B cell (primary cell): Measurements from ENCODE around the gene CACNB4. TPM values are rescaled to one million over a fixed set of nuclear protein-coding genes. Genes with fewer than 3 reads are reported as not detected.
"Not testable (repeated sequence)": the region's sequence is repeated elsewhere in the genome, so short reads cannot be mapped to it uniquely, and the experiment has no call there.

ENCODE experiments used
- ATAC-seq: fragments of 200-7000 bp; cut with Tn5 transposase; one replicate; pipeline ENCODE4 v1.10.0; 2021; ENCODE audit warnings: low read depth, mild to moderate bottlenecking, moderate number of reproducible peaks, moderate library complexity
- CTCF ChIA-PET: fragments of 350-600 bp; sonication (Branson Sonifier 250); formaldehyde crosslinking; loops from one replicate; lab custom pipeline; 2021; ENCODE audit warnings: antibody characterized with exemption, inconsistent platforms; lab: Charles Lee
- POLR2A ChIA-PET: fragments of 350-600 bp; sonication (Branson Sonifier 250); formaldehyde crosslinking; loops from one replicate; lab custom pipeline; 2021; ENCODE audit warnings: antibody characterized with exemption; lab: Charles Lee
- DNase-seq: peaks from one replicate; pipeline ENCODE4 v3.0.0; 2013
- H2AFZ ChIP-seq: 2 replicates; pipeline ENCODE4 v1.6.1; 2012; ENCODE audit warnings: mild to moderate bottlenecking, low read depth, low read length; ENCODE audit not compliant: insufficient read depth, poor library complexity, severe bottlenecking
- H3K27ac ChIP-seq, 2 donors: 1 replicate in 1 of 2; 2 replicates in 1 of 2; pipeline ENCODE4 v1.5.1; 2012 to 2013; ENCODE audit warnings: low read length in 2 of 2, mild to moderate bottlenecking in 2 of 2, moderate library complexity in 1 of 2
- H3K27me3 ChIP-seq, 4 experiments: fragments of 200-600 bp in 1 of 4; sonication (generic) in 1 of 4; replicated peaks in 1 of 4; 1 replicate in 2 of 4; 2 replicates in 2 of 4; pipeline versions ENCODE4 v1.6.1 to v1.7.0; 2013 to 2016; ENCODE audit warnings: low read length in 3 of 4, mild to moderate bottlenecking in 2 of 4, mixed read lengths in 1 of 4, moderate library complexity in 1 of 4; ENCODE audit not compliant: insufficient read depth in 4 of 4, control insufficient read depth in 3 of 4; ENCODE audit errors: control extremely low read depth in 1 of 4
- H3K36me3 ChIP-seq, 2 experiments: replicated peaks in 1 of 2; 1 replicate in 1 of 2; 2 replicates in 1 of 2; pipeline versions ENCODE4 v1.6.1 to v1.7.1; 2013; ENCODE audit warnings: low read length in 1 of 2; ENCODE audit not compliant: insufficient read depth in 2 of 2, control insufficient read depth in 1 of 2; ENCODE audit errors: control extremely low read depth in 1 of 2, extremely low read depth in 1 of 2
- H3K4me1 ChIP-seq, 2 donors: fragments of 200-600 bp in 1 of 2; sonication (generic) in 1 of 2; 1 replicate in 1 of 2; 2 replicates in 1 of 2; pipeline versions ENCODE4 v1.5.1 to v1.6.1; 2013 to 2017; ENCODE audit warnings: low read length in 2 of 2; ENCODE audit not compliant: control insufficient read depth in 2 of 2, insufficient read depth in 2 of 2
- H3K4me2 ChIP-seq: replicated peaks from 2 replicates; pipeline ENCODE3; 2012; ENCODE audit warnings: mild to moderate bottlenecking, low read depth, low read length; ENCODE audit not compliant: poor library complexity, severe bottlenecking
- H3K4me3 ChIP-seq, 5 experiments: fragments of 200-600 bp in 1 of 5; sonication (generic) in 1 of 5; 1 replicate in 3 of 5; 2 replicates in 2 of 5; pipeline versions ENCODE4 v1.5.1 to v1.7.0; 2011 to 2016; ENCODE audit warnings: low read length in 4 of 5, mild to moderate bottlenecking in 4 of 5, low read depth in 2 of 5, control low read depth in 1 of 5, moderate library complexity in 1 of 5; ENCODE audit not compliant: insufficient read depth in 1 of 5; ENCODE audit errors: control extremely low read depth in 1 of 5, extremely low read depth in 1 of 5
- H3K79me2 ChIP-seq: fragments of 200-600 bp; sonication (generic); one replicate; pipeline ENCODE4 v1.6.0; 2016; ENCODE audit warnings: low read length; ENCODE audit not compliant: control insufficient read depth, insufficient read depth
- H3K9ac ChIP-seq: fragments of 200-600 bp; sonication (generic); 2 replicates; pipeline ENCODE4 v1.6.1; 2017; ENCODE audit warnings: mild to moderate bottlenecking, low read length, moderate library complexity
- H3K9me3 ChIP-seq, 3 donors: one replicate each; pipeline versions ENCODE4 v1.6.1 to v1.7.1; 2013; ENCODE audit warnings: low read length in 2 of 3; ENCODE audit not compliant: control insufficient read depth in 2 of 3, insufficient read depth in 1 of 3; ENCODE audit errors: control extremely low read depth in 1 of 3
- H4K20me1 ChIP-seq: 2 replicates; pipeline ENCODE4 v1.6.0; 2012; ENCODE audit warnings: mild to moderate bottlenecking, low read length; ENCODE audit not compliant: insufficient read depth, control insufficient read depth, poor library complexity, severe bottlenecking
- H3K27ac Mint-ChIP-seq: one replicate; pipeline ENCODE4 v1.8.0; 2021; ENCODE audit warnings: mixed read lengths
- H3K27me3 Mint-ChIP-seq: one replicate; pipeline ENCODE4 v1.8.0; 2021; ENCODE audit warnings: mixed read lengths
- H3K4me1 Mint-ChIP-seq: one replicate; pipeline ENCODE4 v1.8.0; 2021; ENCODE audit warnings: mixed read lengths
- H3K4me3 Mint-ChIP-seq: one replicate; pipeline ENCODE4 v1.8.0; 2021; ENCODE audit warnings: mixed read lengths
- H3K9me3 Mint-ChIP-seq: one replicate; pipeline ENCODE4 v1.8.0; 2022; ENCODE audit warnings: mixed read lengths; ENCODE audit not compliant: insufficient read depth
- EZH2 ChIP-seq: IDR thresholded peaks from 2 replicates; pipeline ENCODE4 v1.6.1; 2012; ENCODE audit warnings: borderline replicate concordance, low read depth, mild to moderate bottlenecking, moderate library complexity, low read length; ENCODE audit not compliant: insufficient read depth, poor library complexity, severe bottlenecking
- WGBS: methylation state at CpG from one replicate; pipeline ENCODE4 v1.1.5; 2013; ENCODE audit warnings: missing lambda C conversion rate; ENCODE audit not compliant: insufficient coverage; 5-methylcytosine and 5-hydroxymethylcytosine counted together
- intact Hi-C: fragments of 100-400 bp; cut with micrococcal nuclease; formaldehyde crosslinking; loops from one replicate; pipeline ENCODE4 v1.10.0; 2022
- polyA plus RNA-seq: library from polyadenylated mRNA; depleted of rRNA; stranded (reverse); fragments of >200 nt; gene quantifications from 2 replicates; pipeline ENCODE4 v1.2.3, GENCODE V29; 2012
- total RNA-seq, 2 donors: library from RNA; stranded (reverse); fragments of 120-200 nt in 1 of 2; gene quantifications; 1 replicate in 1 of 2; 2 replicates in 1 of 2; pipeline versions ENCODE4 v1.2.3 to v1.2.4, GENCODE V29; 2013 to 2022
- TF ChIP-seq, protein P1 (sequence below): fragments of 200-600 bp; IDR thresholded peaks from one replicate; pipeline ENCODE4 v1.8.0; 2022; ENCODE audit warnings: antibody characterized with exemption, mild to moderate bottlenecking

The CACNB4 gene
- total and polyA plus RNA-seq, 2 donors (not counting 1 experiment from before 2014, with no cell fraction given): 0.12 to 1.4 TPM

DNA sequence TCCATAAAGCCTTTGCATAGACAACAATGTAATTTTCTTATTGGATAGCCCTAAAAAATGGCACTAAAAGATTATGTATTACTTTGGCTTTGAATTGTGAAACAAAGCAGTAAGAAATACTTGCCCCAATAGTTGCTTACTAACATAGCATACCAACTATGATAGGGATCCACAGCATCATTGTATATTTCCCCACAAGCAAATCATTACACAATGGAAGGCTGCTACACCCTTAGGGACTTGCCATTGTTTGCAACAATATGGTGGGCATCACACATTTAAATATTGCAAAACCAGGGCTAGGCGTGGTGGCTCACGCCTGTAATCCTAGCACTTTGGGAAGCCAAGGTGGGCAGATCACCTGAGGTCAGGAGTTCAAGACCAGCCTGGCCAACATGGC is 74.4 kb downstream of the CACNB4 start:
- no peak for ATAC-seq
- intact Hi-C loops: loop anchor here (2.0 kb wide), 1 partner anchor 26 kb away; no protein-coding TSS in a partner anchor
- TF ChIP-seq, protein P1, sequence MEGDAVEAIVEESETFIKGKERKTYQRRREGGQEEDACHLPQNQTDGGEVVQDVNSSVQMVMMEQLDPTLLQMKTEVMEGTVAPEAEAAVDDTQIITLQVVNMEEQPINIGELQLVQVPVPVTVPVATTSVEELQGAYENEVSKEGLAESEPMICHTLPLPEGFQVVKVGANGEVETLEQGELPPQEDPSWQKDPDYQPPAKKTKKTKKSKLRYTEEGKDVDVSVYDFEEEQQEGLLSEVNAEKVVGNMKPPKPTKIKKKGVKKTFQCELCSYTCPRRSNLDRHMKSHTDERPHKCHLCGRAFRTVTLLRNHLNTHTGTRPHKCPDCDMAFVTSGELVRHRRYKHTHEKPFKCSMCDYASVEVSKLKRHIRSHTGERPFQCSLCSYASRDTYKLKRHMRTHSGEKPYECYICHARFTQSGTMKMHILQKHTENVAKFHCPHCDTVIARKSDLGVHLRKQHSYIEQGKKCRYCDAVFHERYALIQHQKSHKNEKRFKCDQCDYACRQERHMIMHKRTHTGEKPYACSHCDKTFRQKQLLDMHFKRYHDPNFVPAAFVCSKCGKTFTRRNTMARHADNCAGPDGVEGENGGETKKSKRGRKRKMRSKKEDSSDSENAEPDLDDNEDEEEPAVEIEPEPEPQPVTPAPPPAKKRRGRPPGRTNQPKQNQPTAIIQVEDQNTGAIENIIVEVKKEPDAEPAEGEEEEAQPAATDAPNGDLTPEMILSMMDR: no peak
- TF ChIP-seq EZH2: no peak
- DNase-seq: no peak
- no peaks in the 10 kb centered on the region for H3K9me3 ChIP-seq
- no peak overlapping the region for H3K4me3 Mint-ChIP-seq
- H3K27me3 ChIP-seq: peaks cover 0 to 3% (median 0%) of the 10 kb centered on the region in 4 experiments
- peaks cover 26% of the 10 kb centered on the region for H3K27me3 Mint-ChIP-seq
- no peak overlapping the region for H3K27ac ChIP-seq
- H3K36me3 ChIP-seq: no peaks in the 10 kb centered on the region
- no peak overlapping the region for H2AFZ ChIP-seq
- no peak overlapping the region for H3K27ac Mint-ChIP-seq
- 87% methylated on average over 2 of the region's 2 CpGs for WGBS
- H3K4me3 ChIP-seq: no peak overlapping the region
- H4K20me1 ChIP-seq: no peaks in the 10 kb centered on the region
- H3K9me3 Mint-ChIP-seq: no peaks in the 10 kb centered on the region
- CTCF ChIA-PET: interaction anchor here (0.6 to 6.9 kb wide), 14 partner anchors 11 to 333 kb away, joined by 3 to 87 read pairs (median 6); no protein-coding TSS in a partner anchor
- H3K4me1 Mint-ChIP-seq: no peaks in the 10 kb centered on the region
- H3K9ac ChIP-seq: no peak overlapping the region
- H3K79me2 ChIP-seq: no peaks in the 10 kb centered on the region
- H3K4me2 ChIP-seq: no peak overlapping the region
- no peaks in the 10 kb centered on the region for H3K4me1 ChIP-seq
- POLR2A ChIA-PET: no interaction called here

DNA sequence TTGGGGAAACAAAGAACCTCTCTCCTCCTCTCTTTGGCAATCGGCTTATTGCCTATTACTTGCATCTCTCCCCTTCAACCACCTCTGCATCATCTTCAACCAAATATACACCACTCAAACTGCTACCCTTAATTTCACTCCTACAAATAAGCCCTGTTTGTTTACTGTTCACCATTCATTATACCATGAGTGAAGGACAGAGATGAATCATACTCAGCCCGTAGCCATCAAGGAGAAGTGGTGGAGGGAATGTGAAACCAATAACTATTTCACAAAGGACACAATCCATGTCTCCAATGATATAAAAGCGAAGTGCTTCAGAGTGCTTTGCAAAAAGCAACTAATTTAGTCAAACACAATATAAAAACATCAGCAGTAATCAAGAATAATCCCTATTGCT is 76.8 kb downstream of the CACNB4 start:
- intact Hi-C loops: no loop called here
- 100% methylated on average over 1 of the region's 3 CpGs for WGBS
- CTCF ChIA-PET: interaction anchor here (1.3 kb wide), 1 partner anchor 16 kb away, joined by 3 read pairs; no protein-coding TSS in a partner anchor

DNA sequence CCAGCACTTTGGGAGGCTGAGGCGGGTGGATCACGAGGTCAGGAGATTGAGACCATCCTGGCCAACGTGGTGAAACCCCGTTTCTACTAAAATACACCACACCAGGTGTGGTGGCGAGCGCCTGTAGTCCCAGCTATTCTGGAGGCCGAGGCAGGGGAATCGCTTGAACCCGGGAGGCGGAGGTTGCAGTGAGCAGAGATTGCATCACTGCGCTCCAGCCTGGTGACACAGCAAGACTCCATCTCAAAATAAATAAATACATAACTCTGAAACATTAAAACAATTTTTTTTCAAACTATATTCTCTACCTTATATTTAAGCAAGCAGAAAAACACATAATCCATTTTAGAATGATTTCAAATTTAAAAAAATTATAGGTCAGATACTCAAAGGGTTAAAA is 77.8 kb downstream of the CACNB4 start:
- H3K27ac ChIP-seq, H3K79me2 ChIP-seq, H3K27ac Mint-ChIP-seq, H3K27me3 ChIP-seq, H3K4me3 Mint-ChIP-seq, DNase-seq, H3K4me3 ChIP-seq, intact Hi-C loops, H2AFZ ChIP-seq, H3K4me2 ChIP-seq, H3K9me3 Mint-ChIP-seq, H3K9ac ChIP-seq, H3K36me3 ChIP-seq, H4K20me1 ChIP-seq, POLR2A ChIA-PET, H3K4me1 Mint-ChIP-seq, H3K4me1 ChIP-seq, ATAC-seq, H3K9me3 ChIP-seq: not testable (repeated sequence)
- 89% methylated on average over 11 of the region's 11 CpGs for WGBS
- peaks cover 17% of the 10 kb centered on the region for H3K27me3 Mint-ChIP-seq
- CTCF ChIA-PET: interaction anchor here (1.3 kb wide), 1 partner anchor 17 kb away, joined by 3 read pairs; no protein-coding TSS in a partner anchor

More for the DNA sequence above, 76.8 kb downstream of the CACNB4 start:
- Histone ChIP-seq H3K9ac (no peak overlapping the region), H3K36me3 (no peaks in the 10 kb centered on the region), H4K20me1 (no peaks in the 10 kb centered on the region), H3K4me3 (no peak overlapping the region), H3K27me3 (no peaks in the 10 kb centered on the region), H2AFZ (no peak overlapping the region), H3K79me2 (no peaks in the 10 kb centered on the region), H3K27ac (no peak overlapping the region), H3K4me1 (no peaks in the 10 kb centered on the region), H3K9me3 (no peaks in the 10 kb centered on the region), H3K4me2 (no peak overlapping the region)
- POLR2A ChIA-PET: no interaction called here
- no peak for DNase-seq
- Mint-ChIP-seq H3K27me3 (peaks cover 18% of the 10 kb centered on the region), H3K4me3 (no peak overlapping the region), H3K9me3 (no peaks in the 10 kb centered on the region), H3K4me1 (no peaks in the 10 kb centered on the region), H3K27ac (no peak overlapping the region)
- no peak for ATAC-seq
- TF ChIP-seq EZH2: no peak
- TF ChIP-seq, protein P1: no peak
